CD4-positive, alpha-beta T cell treated with Interleukin-21 for 1 hour (primary cell): ENCODE results near the gene COP1.
"Not testable (repeated sequence)": the region's sequence is repeated elsewhere in the genome, so short reads cannot be mapped to it uniquely, and the experiment has no call there.

Experiments
- DNase-seq: peaks from one replicate; pipeline ENCODE4 v3.0.0-alpha.2; 2020

COP1 gene

GRCh38 chr1:176118985-176119384, 88.1 kb downstream of the COP1 start:
- DNase-seq: no peak

- DNase-seq: no peak
Measured at GRCh38 chr1:176111835-176112234, 95.3 kb downstream of the COP1 start.

- DNase-seq: no peak
Measured at GRCh38 chr1:176110203-176110602, 96.9 kb downstream of the COP1 start.

GRCh38 chr1:176102768-176103350, 104.2 kb downstream of the COP1 start:
- no peak for DNase-seq

GRCh38 chr1:176101951-176102642, 105.0 kb downstream of the COP1 start:
- no peak for DNase-seq

- no peak for DNase-seq
Measured at GRCh38 chr1:176098560-176098959, 108.5 kb downstream of the COP1 start.

GRCh38 chr1:176096015-176096414, 111.1 kb downstream of the COP1 start:
- DNase-seq: no peak

GRCh38 chr1:176090766-176091165, 116.3 kb downstream of the COP1 start:
- no peak for DNase-seq

GRCh38 chr1:176087746-176088145, 119.3 kb downstream of the COP1 start:
- DNase-seq: not testable (repeated sequence)

GRCh38 chr1:176073524-176074157, 133.4 kb downstream of the COP1 start:
- peak; percentile 55 for DNase-seq

- DNase-seq: no peak
Measured at GRCh38 chr1:176068901-176069300, 138.2 kb downstream of the COP1 start.

GRCh38 chr1:176068256-176068655, 138.8 kb downstream of the COP1 start:
- no peak for DNase-seq

- no peak for DNase-seq
Measured at GRCh38 chr1:176066709-176067108, 140.4 kb downstream of the COP1 start.

- no peak for DNase-seq
Measured at GRCh38 chr1:176058686-176059085, 148.4 kb downstream of the COP1 start.

GRCh38 chr1:176056312-176056711, 150.8 kb downstream of the COP1 start:
- no peak for DNase-seq

- DNase-seq: no peak
Measured at GRCh38 chr1:176055398-176055797, 151.7 kb downstream of the COP1 start.

GRCh38 chr1:176051902-176052518, 155.1 kb downstream of the COP1 start:
- DNase-seq: no peak

GRCh38 chr1:176051402-176051801, 155.7 kb downstream of the COP1 start:
- no peak for DNase-seq

- no peak for DNase-seq
Measured at GRCh38 chr1:176049582-176049981, 157.5 kb downstream of the COP1 start.

- DNase-seq: no peak
Measured at GRCh38 chr1:176046926-176047325, 160.2 kb downstream of the COP1 start.

- no peak for DNase-seq
Measured at GRCh38 chr1:176043537-176043936, 163.5 kb downstream of the COP1 start.

- no peak for DNase-seq
Measured at GRCh38 chr1:176033881-176034280, 173.2 kb downstream of the COP1 start.

GRCh38 chr1:176033474-176033873, 173.6 kb downstream of the COP1 start:
- no peak for DNase-seq
